HG02852 (cell line): Measurements from ENCODE around the gene CERS5.

ENCODE experiments used
- ATAC-seq: cut with Tn5 transposase; IDR thresholded peaks from one replicate; pipeline ENCODE4 v1.9.1; 2021; ENCODE audit warnings: mild to moderate bottlenecking, moderate library complexity; ENCODE audit not compliant: unreplicated experiment

Gene CERS5

DNA sequence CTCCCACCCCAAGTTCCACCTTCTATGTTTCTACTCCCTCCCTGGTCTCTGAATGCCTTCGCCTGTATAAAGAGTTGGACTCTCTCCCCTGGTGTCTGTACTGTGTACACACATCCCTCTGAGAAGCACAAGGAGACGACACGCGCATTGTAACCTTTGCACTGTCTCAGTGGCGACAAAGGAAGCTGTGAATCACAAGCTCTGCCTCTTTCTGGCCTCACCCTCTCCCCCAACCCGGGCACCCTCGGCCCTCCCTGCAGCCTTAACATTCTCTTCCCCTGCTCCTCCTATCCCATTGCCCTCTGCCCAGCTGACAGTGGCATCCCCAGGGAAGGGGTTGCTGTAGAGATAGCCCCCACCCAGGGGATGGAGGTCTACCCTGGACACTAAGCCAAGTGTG lies 84.5 kb downstream of the CERS5 start:
- no peak for ATAC-seq

GRCh38 chr12:50081096-50081808 lies 85.9 kb downstream of the CERS5 start:
- no peak for ATAC-seq

DNA sequence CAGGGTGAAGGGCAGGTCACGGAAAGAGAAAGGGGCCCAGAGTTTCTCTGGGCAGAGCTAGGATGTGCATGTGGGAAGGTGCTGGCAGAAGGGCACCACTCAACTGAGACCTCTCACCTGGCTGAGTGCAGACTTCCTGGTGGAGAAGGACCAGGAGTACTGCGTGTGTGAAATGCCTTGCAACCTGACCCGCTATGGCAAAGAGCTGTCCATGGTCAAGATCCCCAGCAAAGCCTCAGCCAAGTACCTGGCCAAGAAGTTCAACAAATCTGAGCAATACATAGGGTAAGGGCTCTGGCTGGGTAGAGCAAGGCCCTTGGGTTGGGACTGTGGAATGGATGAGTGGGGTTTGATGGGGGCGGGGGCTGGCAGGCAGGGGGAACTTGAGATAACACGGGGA lies 87.4 kb downstream of the CERS5 start:
- no peak for ATAC-seq
